Central memory CD4-positive, alpha-beta T cell (primary cell): ENCODE data around the gene CLEC19A.
"Not testable (repeated sequence)": the region's sequence is repeated elsewhere in the genome, so short reads cannot be mapped to it uniquely, and the experiment has no call there.

Experiments used
- DNase-seq: peaks from one replicate; pipeline ENCODE4 v3.0.0; 2022

The CLEC19A gene

GRCh38 chr16:19287241-19287640, 1.7 kb downstream of the CLEC19A start:
- no peak for DNase-seq

GRCh38 chr16:19288872-19289799, 3.6 kb downstream of the CLEC19A start:
- DNase-seq: no peak

GRCh38 chr16:19289811-19290485, 4.4 kb downstream of the CLEC19A start:
- no peak for DNase-seq

- DNase-seq: no peak
These were observed 5.3 kb downstream of the CLEC19A start for GRCh38 chr16:19290860-19291259.

GRCh38 chr16:19291475-19291874, 5.9 kb downstream of the CLEC19A start:
- no peak for DNase-seq

- DNase-seq: no peak
These were observed 6.7 kb downstream of the CLEC19A start for GRCh38 chr16:19292186-19292585.

- DNase-seq: no peak
These were observed 8.7 kb downstream of the CLEC19A start for GRCh38 chr16:19294156-19294649.

GRCh38 chr16:19295393-19295792, 9.9 kb downstream of the CLEC19A start:
- no peak for DNase-seq

- DNase-seq: no peak
These were observed 11.9 kb downstream of the CLEC19A start for GRCh38 chr16:19297454-19297853.

GRCh38 chr16:19299565-19299964, 14.0 kb downstream of the CLEC19A start:
- no peak for DNase-seq

GRCh38 chr16:19301931-19302330, 16.4 kb downstream of the CLEC19A start:
- DNase-seq: no peak

- no peak for DNase-seq
These were observed 19.2 kb downstream of the CLEC19A start for GRCh38 chr16:19304750-19305149.

GRCh38 chr16:19305443-19305842, 19.9 kb downstream of the CLEC19A start:
- DNase-seq: no peak

GRCh38 chr16:19307587-19308241, 22.2 kb downstream of the CLEC19A start:
- no peak for DNase-seq

- no peak for DNase-seq
These were observed 22.9 kb downstream of the CLEC19A start for GRCh38 chr16:19308392-19308791.

GRCh38 chr16:19309178-19309577, 23.6 kb downstream of the CLEC19A start:
- no peak for DNase-seq

- DNase-seq: no peak
These were observed 29.3 kb downstream of the CLEC19A start for GRCh38 chr16:19314718-19315425.

- no peak for DNase-seq
These were observed 30.4 kb downstream of the CLEC19A start for GRCh38 chr16:19315889-19316433.

- no peak for DNase-seq
These were observed 31.3 kb downstream of the CLEC19A start for GRCh38 chr16:19316846-19317245.

GRCh38 chr16:19321186-19321585, 35.7 kb downstream of the CLEC19A start:
- DNase-seq: not testable (repeated sequence)

GRCh38 chr16:19323596-19323995, 38.1 kb downstream of the CLEC19A start:
- DNase-seq: no peak

GRCh38 chr16:19328364-19328763, 42.8 kb downstream of the CLEC19A start:
- no peak for DNase-seq
